Measurements from ENCODE around the gene LAMA1.

The LAMA1 gene

GRCh38 chr18:7035807-7036206 is 81.8 kb downstream of the LAMA1 start:
- no peaks in the 10 kb centered on the region for H3K36me3 ChIP-seq (ENCODE audit: control insufficient read depth in 4 of 4, insufficient read depth in 4 of 4, low read length in 3 of 4)
- H3K27ac ChIP-seq (ENCODE audit: insufficient read depth in 1 of 2, low read depth in 1 of 2, low read length in 2 of 2, poor library complexity in 1 of 2, severe bottlenecking in 2 of 2) = no peak overlapping the region

GRCh38 chr18:7034924-7035323 is 82.7 kb downstream of the LAMA1 start:
- no peak for DNase-seq
- Histone ChIP-seq H3K36me3 (ENCODE audit: control insufficient read depth in 4 of 4, insufficient read depth in 4 of 4, low read length in 3 of 4) (no peaks in the 10 kb centered on the region), H3K4me1 (ENCODE audit: control extremely low read depth in 1 of 4, control insufficient read depth in 4 of 4, insufficient read depth in 4 of 4, low read length in 3 of 4) (no peaks in the 10 kb centered on the region), H3K27me3 (replicated peaks in 2 of 5; ENCODE audit: control insufficient read depth in 4 of 5, insufficient read depth in 5 of 5, low read length in 4 of 5) (no peaks in the 10 kb centered on the region), H3K4me3 (ENCODE audit: control insufficient read depth in 1 of 7, extremely low read depth in 1 of 7, insufficient read depth in 4 of 7, low read depth in 2 of 7, low read length in 6 of 7) (no peak overlapping the region), H3K9me3 (ENCODE audit: control extremely low read depth in 1 of 5, control insufficient read depth in 4 of 5, insufficient read depth in 2 of 5, low read depth in 1 of 5, low read length in 4 of 5) (no peaks in the 10 kb centered on the region), H3K27ac (ENCODE audit: insufficient read depth in 1 of 2, low read depth in 1 of 2, low read length in 2 of 2, poor library complexity in 1 of 2, severe bottlenecking in 2 of 2) (no peak overlapping the region)
- CTCF ChIA-PET = interaction anchor here (1.0 to 1.1 kb wide), 2 partner anchors 19 to 113 kb away, joined by 4 read pairs; no protein-coding TSS in a partner anchor
- POLR2A ChIA-PET = no interaction called here
- WGBS (ENCODE audit: insufficient coverage) = 100% methylated on average over 4 of the region's 5 CpGs

More at GRCh38 chr18:7035807-7036206, 81.8 kb downstream of the LAMA1 start:
- Histone ChIP-seq H3K9me3 (ENCODE audit: control extremely low read depth in 1 of 5, control insufficient read depth in 4 of 5, insufficient read depth in 2 of 5, low read depth in 1 of 5, low read length in 4 of 5) (no peaks in the 10 kb centered on the region), H3K4me3 (ENCODE audit: control insufficient read depth in 1 of 7, extremely low read depth in 1 of 7, insufficient read depth in 4 of 7, low read depth in 2 of 7, low read length in 6 of 7) (no peak overlapping the region), H3K27me3 (replicated peaks in 2 of 5; ENCODE audit: control insufficient read depth in 4 of 5, insufficient read depth in 5 of 5, low read length in 4 of 5) (no peaks in the 10 kb centered on the region), H3K4me1 (ENCODE audit: control extremely low read depth in 1 of 4, control insufficient read depth in 4 of 4, insufficient read depth in 4 of 4, low read length in 3 of 4) (no peaks in the 10 kb centered on the region)
- POLR2A ChIA-PET = no interaction called here
- no peak for DNase-seq
- CTCF ChIA-PET = interaction anchor here (1.1 kb wide), 1 partner anchor 20 kb away, joined by 4 read pairs; no protein-coding TSS in a partner anchor
- 97% methylated on average over 11 of the region's 11 CpGs for WGBS (ENCODE audit: insufficient coverage)

GRCh38 chr18:7032537-7032936 is 85.1 kb downstream of the LAMA1 start:
- peaks cover 0 to 4% (median 0%) of the 10 kb centered on the region in 5 experiments for H3K27me3 ChIP-seq (replicated peaks in 2 of 5; ENCODE audit: control insufficient read depth in 4 of 5, insufficient read depth in 5 of 5, low read length in 4 of 5)
- 67% methylated on average over 1 of the region's 3 CpGs for WGBS (ENCODE audit: insufficient coverage)
- no peak for DNase-seq
- no peaks in the 10 kb centered on the region for H3K36me3 ChIP-seq (ENCODE audit: control insufficient read depth in 4 of 4, insufficient read depth in 4 of 4, low read length in 3 of 4)
- H3K9me3 ChIP-seq (ENCODE audit: control extremely low read depth in 1 of 5, control insufficient read depth in 4 of 5, insufficient read depth in 2 of 5, low read depth in 1 of 5, low read length in 4 of 5) = no peaks in the 10 kb centered on the region
- ChIA-PET CTCF (no interaction called here), POLR2A (no interaction called here)
- no peak overlapping the region for H3K27ac ChIP-seq (ENCODE audit: insufficient read depth in 1 of 2, low read depth in 1 of 2, low read length in 2 of 2, poor library complexity in 1 of 2, severe bottlenecking in 2 of 2)
- no peaks in the 10 kb centered on the region for H3K4me1 ChIP-seq (ENCODE audit: control extremely low read depth in 1 of 4, control insufficient read depth in 4 of 4, insufficient read depth in 4 of 4, low read length in 3 of 4)
- H3K4me3 ChIP-seq (ENCODE audit: control insufficient read depth in 1 of 7, extremely low read depth in 1 of 7, insufficient read depth in 4 of 7, low read depth in 2 of 7, low read length in 6 of 7) = no peak overlapping the region

- whole genome bisulfite sequencing (ENCODE audit: insufficient coverage) = 95% methylated on average over 8 of the region's 13 CpGs
- CTCF ChIA-PET = interaction anchor here (1.0 kb wide), 1 partner anchor 72 kb away, joined by 4 read pairs; no protein-coding TSS in a partner anchor
Measured at GRCh38 chr18:7028625-7029024, 89.0 kb downstream of the LAMA1 start.

GRCh38 chr18:7025194-7025593 is 92.4 kb downstream of the LAMA1 start:
- no peak overlapping the region for H3K4me3 ChIP-seq (ENCODE audit: control insufficient read depth in 1 of 7, extremely low read depth in 1 of 7, insufficient read depth in 4 of 7, low read depth in 2 of 7, low read length in 6 of 7)
- no peaks in the 10 kb centered on the region for H3K9me3 ChIP-seq (ENCODE audit: control extremely low read depth in 1 of 5, control insufficient read depth in 4 of 5, insufficient read depth in 2 of 5, low read depth in 1 of 5, low read length in 4 of 5)
- H3K27me3 ChIP-seq (replicated peaks in 2 of 5; ENCODE audit: control insufficient read depth in 4 of 5, insufficient read depth in 5 of 5, low read length in 4 of 5) = peaks cover 0 to 4% (median 0%) of the 10 kb centered on the region in 5 experiments
- 93% methylated on average over 6 of the region's 6 CpGs for WGBS (ENCODE audit: insufficient coverage)
- CTCF ChIA-PET = interaction anchor here (1.5 to 4.4 kb wide), 3 partner anchors 9 to 105 kb away, joined by 3 to 33 read pairs (median 3); no protein-coding TSS in a partner anchor
- POLR2A ChIA-PET = no interaction called here
- H3K36me3 ChIP-seq (ENCODE audit: control insufficient read depth in 4 of 4, insufficient read depth in 4 of 4, low read length in 3 of 4) = no peaks in the 10 kb centered on the region
- H3K27ac ChIP-seq (ENCODE audit: insufficient read depth in 1 of 2, low read depth in 1 of 2, low read length in 2 of 2, poor library complexity in 1 of 2, severe bottlenecking in 2 of 2) = no peak overlapping the region
- H3K4me1 ChIP-seq (ENCODE audit: control extremely low read depth in 1 of 4, control insufficient read depth in 4 of 4, insufficient read depth in 4 of 4, low read length in 3 of 4) = no peaks in the 10 kb centered on the region
- DNase-seq = no peak

More at GRCh38 chr18:7028625-7029024, 89.0 kb downstream of the LAMA1 start:
- DNase-seq = no peak
- POLR2A ChIA-PET = no interaction called here
- H3K27me3 ChIP-seq (replicated peaks in 2 of 5; ENCODE audit: control insufficient read depth in 4 of 5, insufficient read depth in 5 of 5, low read length in 4 of 5) = peaks cover 0 to 4% (median 0%) of the 10 kb centered on the region in 5 experiments
- no peak overlapping the region for H3K27ac ChIP-seq (ENCODE audit: insufficient read depth in 1 of 2, low read depth in 1 of 2, low read length in 2 of 2, poor library complexity in 1 of 2, severe bottlenecking in 2 of 2)
- H3K36me3 ChIP-seq (ENCODE audit: control insufficient read depth in 4 of 4, insufficient read depth in 4 of 4, low read length in 3 of 4) = no peaks in the 10 kb centered on the region
- H3K4me1 ChIP-seq (ENCODE audit: control extremely low read depth in 1 of 4, control insufficient read depth in 4 of 4, insufficient read depth in 4 of 4, low read length in 3 of 4) = no peaks in the 10 kb centered on the region
- H3K9me3 ChIP-seq (ENCODE audit: control extremely low read depth in 1 of 5, control insufficient read depth in 4 of 5, insufficient read depth in 2 of 5, low read depth in 1 of 5, low read length in 4 of 5) = no peaks in the 10 kb centered on the region
- no peak overlapping the region for H3K4me3 ChIP-seq (ENCODE audit: control insufficient read depth in 1 of 7, extremely low read depth in 1 of 7, insufficient read depth in 4 of 7, low read depth in 2 of 7, low read length in 6 of 7)

GRCh38 chr18:7023581-7023980 is 94.0 kb downstream of the LAMA1 start:
- DNase-seq = no peak
- no peaks in the 10 kb centered on the region for H3K4me1 ChIP-seq (ENCODE audit: control extremely low read depth in 1 of 4, control insufficient read depth in 4 of 4, insufficient read depth in 4 of 4, low read length in 3 of 4)
- no peaks in the 10 kb centered on the region for H3K9me3 ChIP-seq (ENCODE audit: control extremely low read depth in 1 of 5, control insufficient read depth in 4 of 5, insufficient read depth in 2 of 5, low read depth in 1 of 5, low read length in 4 of 5)
- 100% methylated on average over 3 of the region's 7 CpGs for WGBS (ENCODE audit: insufficient coverage)
- H3K36me3 ChIP-seq (ENCODE audit: control insufficient read depth in 4 of 4, insufficient read depth in 4 of 4, low read length in 3 of 4) = no peaks in the 10 kb centered on the region
- H3K27ac ChIP-seq (ENCODE audit: insufficient read depth in 1 of 2, low read depth in 1 of 2, low read length in 2 of 2, poor library complexity in 1 of 2, severe bottlenecking in 2 of 2) = no peak overlapping the region
- ChIA-PET POLR2A (no interaction called here), CTCF (interaction anchor here (0.7 to 4.4 kb wide), 3 partner anchors 11 to 103 kb away, joined by 3 to 33 read pairs (median 3); no protein-coding TSS in a partner anchor)
- peaks cover 0 to 4% (median 0%) of the 10 kb centered on the region in 5 experiments for H3K27me3 ChIP-seq (replicated peaks in 2 of 5; ENCODE audit: control insufficient read depth in 4 of 5, insufficient read depth in 5 of 5, low read length in 4 of 5)
- no peak overlapping the region for H3K4me3 ChIP-seq (ENCODE audit: control insufficient read depth in 1 of 7, extremely low read depth in 1 of 7, insufficient read depth in 4 of 7, low read depth in 2 of 7, low read length in 6 of 7)

- Histone ChIP-seq H3K36me3 (ENCODE audit: control insufficient read depth in 4 of 4, insufficient read depth in 4 of 4, low read length in 3 of 4) (no peaks in the 10 kb centered on the region), H3K27me3 (replicated peaks in 2 of 5; ENCODE audit: control insufficient read depth in 4 of 5, insufficient read depth in 5 of 5, low read length in 4 of 5) (peaks cover 0 to under 1% (median 0%) of the 10 kb centered on the region in 5 experiments), H3K4me1 (ENCODE audit: control extremely low read depth in 1 of 4, control insufficient read depth in 4 of 4, insufficient read depth in 4 of 4, low read length in 3 of 4) (no peaks in the 10 kb centered on the region), H3K27ac (ENCODE audit: insufficient read depth in 1 of 2, low read depth in 1 of 2, low read length in 2 of 2, poor library complexity in 1 of 2, severe bottlenecking in 2 of 2) (no peak overlapping the region), H3K4me3 (ENCODE audit: control insufficient read depth in 1 of 7, extremely low read depth in 1 of 7, insufficient read depth in 4 of 7, low read depth in 2 of 7, low read length in 6 of 7) (no peak overlapping the region), H3K9me3 (ENCODE audit: control extremely low read depth in 1 of 5, control insufficient read depth in 4 of 5, insufficient read depth in 2 of 5, low read depth in 1 of 5, low read length in 4 of 5) (no peaks in the 10 kb centered on the region)
- no peak for DNase-seq
- WGBS (ENCODE audit: insufficient coverage) = 95% methylated on average over 19 of the region's 19 CpGs
- CTCF ChIA-PET = interaction anchor here (0.7 to 4.4 kb wide), 2 partner anchors 24 to 102 kb away, joined by 3 to 33 read pairs; no protein-coding TSS in a partner anchor
- POLR2A ChIA-PET = no interaction called here
Measured at GRCh38 chr18:7023063-7023580, 94.5 kb downstream of the LAMA1 start.

Data from common myeloid progenitor, CD34-positive (primary cell).